Stimulated activated CD8-positive, alpha-beta memory T cell treated with anti-CD3 and anti-CD28 coated beads, Interleukin-15, amount 100 ng/mL, for 1 hour (primary cell): Measurements from ENCODE around the gene TGIF2LY.
"Not testable (repeated sequence)": the region's sequence is repeated elsewhere in the genome, so short reads cannot be mapped to it uniquely, and the experiment has no call there.

Experiments used
- DNase-seq: peaks from one replicate; pipeline ENCODE4 v3.0.0-alpha.2; 2020; ENCODE audit warnings: low read depth

TGIF2LY gene

GRCh38 chrY:3578767-3579166 is at the start of gene TGIF2LY:
TSS of gene TGIF2LY (plus strand) at chrY:3579067. CDS start at chrY:3579245, 178 bp downstream.
- DNase-seq, result not testable (repeated sequence)
